HepG2 (cell line): ENCODE results near the gene MOGAT3. TPM values are rescaled to one million over a fixed set of nuclear protein-coding genes. Genes with fewer than 3 reads are reported as not detected.
A peak's percentile ranks its signal among the peaks of the same experiment; 100 is the strongest.

Experiments used
- BCL6 ChIP-seq: IDR thresholded peaks from 2 replicates; pipeline ENCODE4 v1.6.1; 2016; ENCODE audit warnings: missing genetic modification reagents, missing compliant biosample characterization
- FIP1L1 ChIP-seq: fragments of 200-400 bp; formaldehyde crosslinking; IDR thresholded peaks from 2 replicates; pipeline ENCODE4 v1.6.1; 2018; ENCODE audit warnings: low read depth, mild to moderate bottlenecking, low read length, moderate library complexity, borderline replicate concordance; ENCODE audit not compliant: insufficient read depth
- FOXK2 ChIP-seq: fragments of 450-650 bp; IDR thresholded peaks from 2 replicates; pipeline ENCODE4 v1.6.1; 2016
- FOXM1 ChIP-seq: sonication (generic); formaldehyde crosslinking; IDR thresholded peaks from 2 replicates; pipeline ENCODE4 v1.5.0; 2020; ENCODE audit warnings: missing genetic modification reagents
- FOXO1 ChIP-seq: sonication (generic); formaldehyde crosslinking; IDR thresholded peaks from 2 replicates; pipeline ENCODE4 v1.4.0; 2020; ENCODE audit warnings: missing genetic modification reagents
- HNF1B ChIP-seq: sonication (generic); formaldehyde crosslinking; IDR thresholded peaks from 2 replicates; pipeline ENCODE4 v1.5.1; 2020; ENCODE audit warnings: mild to moderate bottlenecking, moderate library complexity, missing genetic modification reagents
- KLF12 ChIP-seq: sonication (generic); formaldehyde crosslinking; IDR thresholded peaks from 2 replicates; pipeline ENCODE4 v1.4.0; 2020; ENCODE audit warnings: missing genetic modification reagents, borderline replicate concordance
- MATR3 ChIP-seq: sonication (generic); formaldehyde crosslinking; IDR thresholded peaks from 2 replicates; pipeline ENCODE4 v1.4.0; 2020; ENCODE audit warnings: missing genetic modification reagents
- MEF2D ChIP-seq: sonication (generic); formaldehyde crosslinking; IDR thresholded peaks from 2 replicates; pipeline ENCODE4 v1.5.1; 2020; ENCODE audit warnings: mild to moderate bottlenecking, missing genetic modification reagents
- MIER3 ChIP-seq: IDR thresholded peaks from 2 replicates; pipeline ENCODE4 v1.6.1; 2016; ENCODE audit warnings: missing compliant biosample characterization, borderline replicate concordance
- MLLT10 ChIP-seq: sonication (generic); formaldehyde crosslinking; IDR thresholded peaks from 2 replicates; pipeline ENCODE4 v1.4.0; 2020; ENCODE audit warnings: missing genetic modification reagents
- PAX8 ChIP-seq: sonication (generic); formaldehyde crosslinking; IDR thresholded peaks from 2 replicates; pipeline ENCODE4 v1.8.0; 2022; ENCODE audit warnings: mild to moderate bottlenecking, missing genetic modification reagents, borderline replicate concordance
- RCOR2 ChIP-seq: IDR thresholded peaks from 2 replicates; pipeline ENCODE4 v1.6.1; 2016; ENCODE audit warnings: missing biosample characterization, missing genetic modification reagents
- RFX3 ChIP-seq: IDR thresholded peaks from 2 replicates; pipeline ENCODE4 v1.6.1; 2016; ENCODE audit warnings: missing biosample characterization, missing genetic modification reagents
- TBL1XR1 ChIP-seq: fragments of 150-350 bp; IDR thresholded peaks from 2 replicates; pipeline ENCODE4 v1.6.1; 2014; ENCODE audit warnings: borderline replicate concordance, low read length; ENCODE audit not compliant: partially characterized antibody
- TOE1 ChIP-seq: sonication (generic); formaldehyde crosslinking; IDR thresholded peaks from 2 replicates; pipeline ENCODE4 v1.4.0; 2020; ENCODE audit warnings: mild to moderate bottlenecking, missing genetic modification reagents
- ZBTB1 ChIP-seq: sonication (generic); formaldehyde crosslinking; IDR thresholded peaks from 2 replicates; pipeline ENCODE4 v1.4.0; 2020; ENCODE audit warnings: missing genetic modification reagents, borderline replicate concordance
- ZNF235 ChIP-seq: sonication (generic); formaldehyde crosslinking; IDR thresholded peaks from 2 replicates; pipeline ENCODE4 v1.8.1; 2023; ENCODE audit warnings: mild to moderate bottlenecking, missing genetic modification reagents, borderline replicate concordance
- ZNF326 ChIP-seq: sonication (generic); formaldehyde crosslinking; IDR thresholded peaks from 2 replicates; pipeline ENCODE4 v1.4.0; 2020; ENCODE audit warnings: missing genetic modification reagents, borderline replicate concordance
- ZNF557 ChIP-seq: sonication (generic); formaldehyde crosslinking; IDR thresholded peaks from 2 replicates; pipeline ENCODE4 v1.4.0; 2020; ENCODE audit warnings: missing genetic modification reagents
- ZNF646 ChIP-seq: sonication (generic); formaldehyde crosslinking; IDR thresholded peaks from 2 replicates; pipeline ENCODE4 v1.9.0; 2021; ENCODE audit warnings: mild to moderate bottlenecking, missing genetic modification reagents
- ZNF674 ChIP-seq: sonication (generic); formaldehyde crosslinking; IDR thresholded peaks from 2 replicates; pipeline ENCODE4 v1.5.0; 2020; ENCODE audit warnings: low read depth, mild to moderate bottlenecking, missing genetic modification reagents
- ZNF678 ChIP-seq: sonication (generic); formaldehyde crosslinking; IDR thresholded peaks from 2 replicates; pipeline ENCODE4 v1.4.0; 2020; ENCODE audit warnings: mild to moderate bottlenecking, missing genetic modification reagents
- ZNF850 ChIP-seq: sonication (generic); formaldehyde crosslinking; conservative IDR thresholded peaks from 2 replicates; pipeline ENCODE4 v1.9.0; 2021; ENCODE audit warnings: mild to moderate bottlenecking, missing genetic modification reagents
- polyA plus RNA-seq, 8 experiments: library from polyadenylated mRNA; depleted of rRNA in 3 of 8; stranded (reverse) in 7 of 8; unstranded in 1 of 8; fragments of >200 nt; fragmentation: Illumina TruSeq in 4 of 8; extraction: Trizol in 4 of 8; gene quantifications; 2 replicates each; pipeline versions ENCODE4 v1.2.1 to v1.2.3, GENCODE V29; 2011 to 2016; ENCODE audit warnings: low read depth in 4 of 8, missing spikeins in 1 of 8, mixed read lengths in 1 of 8; ENCODE audit not compliant: insufficient read depth in 1 of 8
- total RNA-seq, 5 experiments: library from RNA; depleted of rRNA; stranded (reverse); fragments of >200 nt; fragmentation: Illumina TruSeq; extraction: Trizol; gene quantifications; 2 replicates each; pipeline ENCODE4 v1.2.3, GENCODE V29; 2016; ENCODE audit warnings: low read depth in 1 of 5

The MOGAT3 gene
- total and polyA plus RNA-seq, 2 of the 13 experiments (the other 11 are each of a cell fraction or from before 2014, with no cell fraction given): 22.5 to 30.5 TPM

DNA sequence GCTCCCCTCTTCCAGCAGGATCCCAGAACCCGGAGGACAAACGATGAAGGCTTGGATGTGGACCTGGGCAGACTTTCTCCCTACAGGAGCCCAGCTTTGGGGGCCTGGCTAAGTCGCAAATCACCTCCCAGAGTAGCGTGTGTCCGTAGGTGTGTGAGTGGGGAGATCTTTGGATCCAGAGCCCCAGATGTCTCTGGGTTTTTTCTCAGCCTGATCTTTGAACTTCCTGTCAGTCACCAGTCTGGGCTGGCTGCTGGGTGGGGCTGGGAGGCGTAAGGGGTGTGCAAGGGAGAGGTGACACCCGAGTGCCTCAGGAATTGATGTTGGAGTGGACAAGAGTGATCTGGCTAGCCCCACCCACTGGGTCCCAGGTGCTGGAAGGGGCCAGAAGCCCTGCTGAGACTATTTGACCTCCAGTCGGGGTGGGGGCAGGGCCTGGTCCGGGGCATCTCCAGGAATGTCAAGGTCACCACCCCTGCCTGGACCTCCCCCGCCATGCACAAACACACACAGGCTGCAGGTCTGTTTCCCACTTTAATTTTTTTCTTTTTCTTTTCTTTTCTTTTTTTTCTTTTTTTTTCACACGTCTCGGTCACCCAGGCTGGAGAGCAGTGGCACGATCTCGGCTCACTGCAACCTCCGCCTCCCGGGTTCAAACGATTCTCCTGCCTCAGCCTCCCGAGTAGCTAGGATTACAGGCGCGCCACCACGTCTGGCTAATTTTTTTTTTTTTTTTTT is at the start of gene MOGAT3 (continued):
- TF ChIP-seq RCOR2 (CRISPR knock-in tag) (peak; percentile 70; the same call in 1 of the 2 replicates), ZNF557 (CRISPR knock-in tag) (no peak), MEF2D (CRISPR knock-in tag) (peak; percentile 93), ZNF850 (CRISPR knock-in tag) (no peak), FOXK2 (peak; percentile 53; the same call in 1 of the 2 replicates), HNF1B (CRISPR knock-in tag) (peak; percentile 69), ZNF646 (CRISPR knock-in tag) (no peak), ZNF326 (no peak), MATR3 (CRISPR knock-in tag) (no peak), FIP1L1 (no peak), TOE1 (0 out of 2 replicates have a peak, but pooled peaks have one; percentile 40), ZBTB1 (CRISPR knock-in tag) (no peak), KLF12 (peak; percentile 95), MIER3 (peak; percentile 80; the same call in 1 of the 2 replicates), FOXM1 (CRISPR knock-in tag) (no peak), RFX3 (CRISPR knock-in tag) (no peak), FOXO1 (CRISPR knock-in tag) (peak; percentile 45; the same call in 1 of the 2 replicates), ZNF235 (CRISPR knock-in tag) (no peak), TBL1XR1 (peak; percentile 69), ZNF678 (CRISPR knock-in tag) (0 out of 2 replicates have a peak, but pooled peaks have one; percentile 34), BCL6 (CRISPR knock-in tag) (peak; percentile 93), ZNF674 (CRISPR knock-in tag) (no peak), PAX8 (CRISPR knock-in tag) (no peak), MLLT10 (no peak)
